Smooth muscle cell (in vitro differentiated cells): ENCODE data around the gene GPR89A. TPM values are rescaled to one million over a fixed set of nuclear protein-coding genes. Genes with fewer than 3 reads are reported as not detected.

Experiments used
- DNase-seq: peaks from one replicate; lab custom pipeline; 2025; ENCODE audit not compliant: unreplicated experiment; lab: John Stamatoyannopoulos, UW
- H2AFZ ChIP-seq: fragments of 200-600 bp; sonication (generic); 2 replicates; pipeline ENCODE4 v1.6.0; 2016; ENCODE audit warnings: antibody characterized with exemption, low read depth, mild to moderate bottlenecking
- H3F3A ChIP-seq: fragments of 200-600 bp; sonication (generic); 2 replicates; pipeline ENCODE4 v1.6.0; 2017; ENCODE audit warnings: antibody characterized with exemption, low read depth
- H3K27ac ChIP-seq: fragments of 200-600 bp; sonication (generic); 2 replicates; pipeline ENCODE4 v1.5.1; 2016; ENCODE audit warnings: low read depth, mild to moderate bottlenecking
- H3K27me3 ChIP-seq: fragments of 200-600 bp; sonication (generic); 2 replicates; pipeline ENCODE4 v1.6.1; 2016; ENCODE audit warnings: low read depth, mild to moderate bottlenecking
- H3K36me3 ChIP-seq: fragments of 200-600 bp; sonication (generic); 2 replicates; pipeline ENCODE4 v1.5.1; 2016; ENCODE audit warnings: low read depth
- H3K4me1 ChIP-seq: fragments of 200-600 bp; sonication (generic); 2 replicates; pipeline ENCODE4 v1.5.1; 2016; ENCODE audit warnings: low read depth
- H3K4me2 ChIP-seq: fragments of 200-600 bp; sonication (generic); 2 replicates; pipeline ENCODE4 v1.6.0; 2016; ENCODE audit warnings: mild to moderate bottlenecking
- H3K4me3 ChIP-seq: fragments of 200-600 bp; sonication (generic); 2 replicates; pipeline ENCODE4 v1.5.1; 2016; ENCODE audit warnings: mild to moderate bottlenecking
- H3K79me2 ChIP-seq: fragments of 200-600 bp; sonication (generic); 2 replicates; pipeline ENCODE4 v1.6.0; 2016; ENCODE audit warnings: low read depth, mild to moderate bottlenecking
- H3K9ac ChIP-seq: fragments of 200-600 bp; sonication (generic); 2 replicates; pipeline ENCODE4 v1.6.0; 2016; ENCODE audit warnings: low read depth
- H3K9me3 ChIP-seq: fragments of 200-600 bp; sonication (generic); replicated peaks from 2 replicates; pipeline ENCODE4 v1.5.1; 2016; ENCODE audit warnings: low read depth
- H4K20me1 ChIP-seq: fragments of 200-600 bp; sonication (generic); 2 replicates; pipeline ENCODE4 v1.6.0; 2016; ENCODE audit warnings: low read depth
- WGBS: methylation state at CpG from one replicate; pipeline ENCODE4 v1.1.7; 2016; ENCODE audit warnings: low lambda C conversion rate; 5-methylcytosine and 5-hydroxymethylcytosine counted together
- polyA plus RNA-seq: library from polyadenylated mRNA; unstranded; fragments of >200 nt; fragmentation: Nextera tagmentation; extraction: Ambion mirVana; gene quantifications from 2 replicates; pipeline ENCODE4 v1.2.1, GENCODE V29; 2016
- total RNA-seq: library from RNA; depleted of rRNA; stranded (reverse); fragments of >200 nt; gene quantifications from 2 replicates; pipeline ENCODE4 v1.2.3, GENCODE V29; 2014
- TF ChIP-seq, protein P1 (sequence below): fragments of 200-600 bp; sonication (generic); IDR thresholded peaks from 2 replicates; pipeline ENCODE4 v1.5.1; 2017; ENCODE audit warnings: borderline replicate concordance, mild to moderate bottlenecking, antibody characterized with exemption; ENCODE audit not compliant: insufficient read depth, poor library complexity, severe bottlenecking

The GPR89A gene
- total and polyA plus RNA-seq, 2 experiments from 2014 or later = 18.4 to 41.0 TPM

DNA sequence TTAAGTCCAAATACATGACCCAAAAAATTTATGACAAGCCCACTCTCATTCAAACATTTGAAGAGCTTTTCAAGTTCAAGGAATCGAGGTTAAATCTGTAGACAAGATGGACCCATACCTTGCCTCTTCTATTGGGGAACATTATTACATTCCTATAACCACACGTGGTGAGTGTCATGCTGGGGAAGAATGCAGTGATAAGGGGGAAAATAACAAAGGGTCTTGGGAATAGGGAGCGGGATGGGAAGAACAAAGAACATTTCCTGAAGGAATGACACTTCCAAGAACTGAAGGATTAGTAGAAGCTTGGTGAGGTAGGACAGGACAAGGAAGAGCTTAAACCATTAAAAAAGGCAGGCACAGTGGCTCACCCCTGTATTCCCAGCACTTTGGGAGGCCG, 80.5 kb downstream of the GPR89A start:
- no peak overlapping the region for H3K4me2 ChIP-seq
- no peak overlapping the region for H2AFZ ChIP-seq
- no peaks in the 10 kb centered on the region for H3K36me3 ChIP-seq
- H3K27ac ChIP-seq = no peak overlapping the region
- TF ChIP-seq, protein P1, sequence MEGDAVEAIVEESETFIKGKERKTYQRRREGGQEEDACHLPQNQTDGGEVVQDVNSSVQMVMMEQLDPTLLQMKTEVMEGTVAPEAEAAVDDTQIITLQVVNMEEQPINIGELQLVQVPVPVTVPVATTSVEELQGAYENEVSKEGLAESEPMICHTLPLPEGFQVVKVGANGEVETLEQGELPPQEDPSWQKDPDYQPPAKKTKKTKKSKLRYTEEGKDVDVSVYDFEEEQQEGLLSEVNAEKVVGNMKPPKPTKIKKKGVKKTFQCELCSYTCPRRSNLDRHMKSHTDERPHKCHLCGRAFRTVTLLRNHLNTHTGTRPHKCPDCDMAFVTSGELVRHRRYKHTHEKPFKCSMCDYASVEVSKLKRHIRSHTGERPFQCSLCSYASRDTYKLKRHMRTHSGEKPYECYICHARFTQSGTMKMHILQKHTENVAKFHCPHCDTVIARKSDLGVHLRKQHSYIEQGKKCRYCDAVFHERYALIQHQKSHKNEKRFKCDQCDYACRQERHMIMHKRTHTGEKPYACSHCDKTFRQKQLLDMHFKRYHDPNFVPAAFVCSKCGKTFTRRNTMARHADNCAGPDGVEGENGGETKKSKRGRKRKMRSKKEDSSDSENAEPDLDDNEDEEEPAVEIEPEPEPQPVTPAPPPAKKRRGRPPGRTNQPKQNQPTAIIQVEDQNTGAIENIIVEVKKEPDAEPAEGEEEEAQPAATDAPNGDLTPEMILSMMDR = no peak
- H3K9me3 ChIP-seq = no peaks in the 10 kb centered on the region
- no peaks in the 10 kb centered on the region for H3K27me3 ChIP-seq
- H3F3A ChIP-seq = no peaks in the 10 kb centered on the region
- 80% methylated on average over 4 of the region's 4 CpGs for WGBS
- no peak for DNase-seq
- no peaks in the 10 kb centered on the region for H4K20me1 ChIP-seq
- H3K79me2 ChIP-seq = no peaks in the 10 kb centered on the region
- H3K4me3 ChIP-seq = no peak overlapping the region
- no peak overlapping the region for H3K9ac ChIP-seq
- H3K4me1 ChIP-seq = no peaks in the 10 kb centered on the region

DNA sequence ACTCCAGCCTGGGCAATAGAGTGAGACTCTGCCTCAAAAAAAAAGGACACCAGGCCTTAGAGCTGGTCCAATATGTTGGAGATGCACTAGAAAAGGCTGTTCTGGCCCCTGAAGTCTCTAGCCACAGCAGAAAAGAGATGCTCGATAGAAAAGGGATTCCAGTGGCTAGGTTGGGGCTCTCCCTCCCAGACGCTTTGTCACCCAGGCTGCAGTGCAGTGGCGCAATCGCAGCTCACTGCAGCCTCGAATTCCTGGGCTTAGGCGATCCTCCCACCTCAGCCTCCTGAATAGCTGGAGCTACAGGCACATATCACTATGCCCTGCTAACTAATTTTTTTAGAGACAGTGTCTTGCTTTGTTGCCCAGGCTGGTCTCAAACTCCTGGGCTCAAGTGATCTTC, 81.1 kb downstream of the GPR89A start:
- Histone ChIP-seq H3K79me2 (no peaks in the 10 kb centered on the region), H3K27me3 (no peaks in the 10 kb centered on the region), H3K9ac (no peak overlapping the region), H3K27ac (no peak overlapping the region), H4K20me1 (no peaks in the 10 kb centered on the region), H2AFZ (no peak overlapping the region), H3K4me2 (no peak overlapping the region), H3F3A (no peaks in the 10 kb centered on the region), H3K9me3 (no peaks in the 10 kb centered on the region), H3K4me1 (no peaks in the 10 kb centered on the region), H3K36me3 (no peaks in the 10 kb centered on the region), H3K4me3 (no peak overlapping the region)
- 97% methylated on average over 6 of the region's 6 CpGs for WGBS
- no peak for DNase-seq
- TF ChIP-seq, protein P1 = no peak

DNA sequence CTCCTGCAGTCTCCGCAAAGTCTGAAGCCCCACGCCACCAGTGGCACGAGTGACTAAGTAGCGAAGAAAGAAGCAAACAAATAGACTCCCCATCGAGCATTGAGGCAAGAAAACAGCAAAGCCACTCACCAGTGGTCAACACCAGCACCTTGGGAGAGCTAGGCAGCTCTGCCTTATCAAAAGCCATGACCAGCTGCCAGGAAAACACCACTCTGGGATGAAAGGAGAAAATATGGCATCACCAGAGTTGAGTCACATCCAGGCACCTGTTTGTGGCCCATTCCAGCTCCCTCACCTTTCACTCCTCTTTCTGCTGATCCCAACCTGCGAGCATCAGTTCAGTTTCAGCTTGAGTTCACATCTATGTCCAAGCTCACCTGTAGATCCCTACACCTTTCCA, 82.1 kb downstream of the GPR89A start:
- Histone ChIP-seq H2AFZ (no peak overlapping the region), H4K20me1 (no peaks in the 10 kb centered on the region), H3K36me3 (no peaks in the 10 kb centered on the region), H3K27me3 (no peaks in the 10 kb centered on the region), H3K4me2 (no peak overlapping the region), H3K9me3 (no peaks in the 10 kb centered on the region), H3F3A (no peaks in the 10 kb centered on the region), H3K79me2 (no peaks in the 10 kb centered on the region), H3K4me3 (no peak overlapping the region), H3K27ac (no peak overlapping the region), H3K4me1 (no peaks in the 10 kb centered on the region), H3K9ac (no peak overlapping the region)
- WGBS = 95% methylated on average over 6 of the region's 6 CpGs
- no peak for DNase-seq
- TF ChIP-seq, protein P1 = no peak
